COLO668 (cell line): ENCODE data around the gene MBP.
"Not testable (repeated sequence)": the region's sequence is repeated elsewhere in the genome, so short reads cannot be mapped to it uniquely, and the experiment has no call there.

Experiments used
- DNase-seq: peaks from one replicate; lab custom pipeline; 2025; ENCODE audit not compliant: unreplicated experiment; lab: John Stamatoyannopoulos, UW

MBP gene

GRCh38 chr18:76958692-76959341 lies 173.8 kb downstream of the MBP start:
- peak; percentile 68 for DNase-seq

- DNase-seq: no peak
These were observed 174.9 kb downstream of the MBP start for GRCh38 chr18:76957384-76958355.

DNA sequence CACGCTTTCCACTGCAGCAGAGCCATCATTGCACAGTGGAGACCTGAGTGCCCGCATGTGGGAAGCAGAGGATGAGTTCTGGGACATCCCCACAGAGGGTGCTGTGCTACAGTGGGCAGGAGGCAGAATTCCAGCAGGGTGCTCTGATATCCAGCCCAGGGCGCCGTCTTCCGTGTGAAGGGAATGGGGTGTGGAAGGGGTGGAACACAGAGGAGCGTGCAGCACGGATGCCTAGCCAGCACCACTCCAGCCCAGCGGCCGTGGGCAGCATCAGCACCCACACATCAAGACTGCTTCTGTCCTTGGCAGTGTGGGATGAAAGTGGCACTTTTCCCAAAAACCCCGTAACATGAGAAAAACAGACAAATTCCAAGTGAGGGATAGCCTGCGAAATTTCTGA lies 175.9 kb downstream of the MBP start:
- no peak for DNase-seq

- peak; percentile 19 for DNase-seq
These were observed 176.9 kb downstream of the MBP start for GRCh38 chr18:76955524-76956170.

GRCh38 chr18:76953583-76954233 lies 178.9 kb downstream of the MBP start:
- peak; percentile 79 for DNase-seq

- peak; percentile 38 for DNase-seq
These were observed 179.4 kb downstream of the MBP start for GRCh38 chr18:76953156-76953555.

GRCh38 chr18:76952747-76953146 lies 179.8 kb downstream of the MBP start:
- no peak for DNase-seq

GRCh38 chr18:76951456-76952247 lies 180.9 kb downstream of the MBP start:
- no peak for DNase-seq

GRCh38 chr18:76948345-76948744 lies 184.2 kb downstream of the MBP start:
- DNase-seq: no peak

DNA sequence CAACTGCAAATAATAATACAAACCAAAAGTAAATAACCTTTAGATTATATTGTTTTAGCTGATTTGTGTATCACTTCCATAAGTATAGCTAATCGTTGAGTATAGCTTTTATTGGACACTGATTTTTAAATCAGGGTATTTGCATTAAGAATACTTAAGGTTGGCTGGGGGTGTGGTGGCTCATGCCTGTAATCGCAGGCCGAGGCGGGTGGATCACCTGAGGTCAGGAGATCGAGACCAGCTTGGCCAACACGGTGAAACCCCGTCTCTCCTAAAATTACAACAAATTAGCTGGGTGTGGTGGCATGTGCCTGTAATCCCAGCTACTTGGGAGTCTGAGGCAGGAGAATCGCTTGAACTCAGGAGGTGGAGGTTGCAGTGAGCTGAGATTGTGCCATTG lies 188.2 kb downstream of the MBP start:
- not testable (repeated sequence) for DNase-seq

- DNase-seq: no peak
These were observed 188.8 kb downstream of the MBP start for GRCh38 chr18:76943542-76944339.

- DNase-seq: no peak
These were observed 191.3 kb downstream of the MBP start for GRCh38 chr18:76941284-76941683.

- no peak for DNase-seq
These were observed 194.0 kb downstream of the MBP start for GRCh38 chr18:76938619-76939018.

DNA sequence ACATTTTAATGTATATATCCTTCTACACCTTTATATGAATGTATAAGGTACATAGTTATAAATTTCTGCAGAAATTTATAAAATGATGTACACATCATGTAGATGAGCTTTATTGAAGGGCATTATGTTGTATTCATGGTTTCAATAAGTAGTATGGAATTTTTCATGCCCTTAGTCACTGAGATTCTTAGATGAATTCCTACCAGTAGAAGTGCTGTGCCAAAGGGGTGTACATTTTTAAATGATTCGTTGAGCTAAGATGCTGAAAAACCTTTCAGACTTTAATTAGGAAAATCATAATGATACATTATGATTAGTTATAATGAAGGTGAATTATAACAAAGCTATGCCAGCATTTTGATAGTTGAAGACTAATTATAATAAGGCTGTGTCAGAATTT lies 195.0 kb downstream of the MBP start:
- DNase-seq: no peak

DNA sequence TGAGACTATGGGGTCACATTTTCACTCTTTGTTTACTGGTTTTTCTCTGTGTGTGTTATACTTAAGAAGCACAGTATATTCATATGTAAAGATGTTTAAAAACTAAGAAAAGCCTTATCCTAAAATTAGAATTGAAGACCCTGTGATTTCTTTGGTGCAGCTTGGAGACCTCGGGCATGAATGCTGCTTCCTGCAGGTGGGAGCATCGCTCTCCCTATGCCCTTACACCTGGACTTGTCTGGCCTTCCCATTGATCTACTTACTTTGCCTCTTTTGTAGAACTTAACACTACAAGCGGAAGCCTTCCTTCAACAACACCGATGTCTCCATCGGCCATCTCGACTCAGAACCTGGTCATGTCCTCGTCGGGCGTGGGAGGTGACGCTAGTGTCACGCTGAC lies 195.7 kb downstream of the MBP start:
- DNase-seq: no peak

GRCh38 chr18:76935722-76936337 lies 196.8 kb downstream of the MBP start:
- no peak for DNase-seq

- no peak for DNase-seq
These were observed 200.4 kb downstream of the MBP start for GRCh38 chr18:76932026-76932819.

- DNase-seq: no peak
These were observed 201.4 kb downstream of the MBP start for GRCh38 chr18:76931171-76931570.
